Hepatocyte (in vitro differentiated cells): Measurements from ENCODE around the gene OR5T1. TPM values are rescaled to one million over a fixed set of nuclear protein-coding genes. Genes with fewer than 3 reads are reported as not detected.

ENCODE experiments used
- DNase-seq: peaks from one replicate; pipeline ENCODE4 v3.0.0-alpha.2; 2016; ENCODE audit warnings: low spot score
- H2AFZ ChIP-seq: fragments of 200-600 bp; sonication (generic); 2 replicates; pipeline ENCODE4 v1.6.0; 2016; ENCODE audit warnings: antibody characterized with exemption, mild to moderate bottlenecking
- H3K27ac ChIP-seq: fragments of 200-600 bp; sonication (generic); 2 replicates; pipeline ENCODE4 v1.5.1; 2016; ENCODE audit warnings: mild to moderate bottlenecking
- H3K27me3 ChIP-seq: fragments of 200-600 bp; sonication (generic); 2 replicates; pipeline ENCODE4 v1.6.1; 2016
- H3K36me3 ChIP-seq: fragments of 200-600 bp; sonication (generic); replicated peaks from 2 replicates; pipeline ENCODE4 v1.5.1; 2016; ENCODE audit warnings: low read depth; ENCODE audit not compliant: insufficient read depth
- H3K4me1 ChIP-seq: fragments of 200-600 bp; sonication (generic); 2 replicates; pipeline ENCODE4 v1.5.1; 2016; ENCODE audit warnings: mild to moderate bottlenecking, moderate library complexity; ENCODE audit not compliant: insufficient read depth
- H3K4me2 ChIP-seq: fragments of 200-600 bp; sonication (generic); 2 replicates; pipeline ENCODE4 v1.6.0; 2016
- H3K4me3 ChIP-seq: fragments of 200-600 bp; sonication (generic); 2 replicates; pipeline ENCODE4 v1.5.1; 2016; ENCODE audit warnings: mild to moderate bottlenecking
- H3K79me2 ChIP-seq: fragments of 200-600 bp; sonication (generic); 2 replicates; pipeline ENCODE4 v1.6.0; 2017; ENCODE audit warnings: mild to moderate bottlenecking
- H3K9me2 ChIP-seq: fragments of 200-600 bp; sonication (generic); replicated peaks from 2 replicates; pipeline ENCODE4 v1.6.0; 2017; ENCODE audit warnings: mild to moderate bottlenecking; ENCODE audit not compliant: insufficient read depth
- H3K9me3 ChIP-seq: fragments of 200-600 bp; sonication (generic); 2 replicates; pipeline ENCODE4 v1.5.1; 2016; ENCODE audit warnings: low read depth, mild to moderate bottlenecking
- H4K20me1 ChIP-seq: fragments of 200-600 bp; sonication (generic); 2 replicates; pipeline ENCODE4 v1.6.0; 2016; ENCODE audit warnings: mild to moderate bottlenecking; ENCODE audit not compliant: insufficient read depth, poor library complexity, severe bottlenecking
- CTCF ChIP-seq: fragments of 200-600 bp; sonication (generic); IDR thresholded peaks from 2 replicates; pipeline ENCODE4 v1.5.1; 2016; ENCODE audit warnings: antibody characterized with exemption, mild to moderate bottlenecking; ENCODE audit not compliant: poor library complexity
- EZH2 ChIP-seq: fragments of 200-600 bp; sonication (generic); IDR thresholded peaks from 2 replicates; pipeline ENCODE4 v1.6.1; 2016; ENCODE audit warnings: antibody characterized with exemption, mild to moderate bottlenecking, borderline replicate concordance
- EZH2phosphoT487 ChIP-seq: fragments of 200-600 bp; sonication (generic); IDR thresholded peaks from one replicate; pipeline ENCODE4 v1.6.1; 2018; ENCODE audit warnings: antibody characterized with exemption, mild to moderate bottlenecking, low read depth, moderate library complexity; ENCODE audit not compliant: unreplicated experiment, severe bottlenecking
- WGBS: methylation state at CpG from one replicate; pipeline ENCODE4 v1.1.6; 2016; ENCODE audit warnings: low lambda C conversion rate; ENCODE audit errors: missing lambda C conversion rate; 5-methylcytosine and 5-hydroxymethylcytosine counted together
- polyA plus RNA-seq: library from polyadenylated mRNA; unstranded; fragments of >200 nt; fragmentation: Nextera tagmentation; extraction: Ambion mirVana; gene quantifications from 2 replicates; pipeline ENCODE4 v1.2.1, GENCODE V29; 2016
- total RNA-seq: library from RNA; depleted of rRNA; stranded (reverse); fragments of >200 nt; gene quantifications from 2 replicates; pipeline ENCODE4 v1.2.3, GENCODE V29; 2014

The OR5T1 gene
- total and polyA plus RNA-seq, 2 experiments from 2014 or later = not detected

GRCh38 chr11:56292154-56292553, 18.2 kb downstream of the OR5T1 start, which contains the start of gene OR8H1:
Gene OR8H1 (minus strand): TSS chr11:56292254. CDS start chr11:56291062, 1,192 bp downstream.
- Histone ChIP-seq H3K4me1 (no peaks in the 10 kb centered on the region), H3K36me3 (no peaks in the 10 kb centered on the region), H3K4me2 (no peak within 1 kb of the TSS), H3K79me2 (no peaks in the 10 kb centered on the region), H3K9me2 (no peaks in the 10 kb centered on the region), H4K20me1 (no peaks in the 10 kb centered on the region), H3K9me3 (no peaks in the 10 kb centered on the region), H2AFZ (no peak within 1 kb of the TSS), H3K27me3 (no peaks in the 10 kb centered on the region), H3K27ac (no peak within 1 kb of the TSS), H3K4me3 (no peak within 1 kb of the TSS)
- TF ChIP-seq EZH2phosphoT487 = no peak
- TF ChIP-seq EZH2 = no peak
- TF ChIP-seq CTCF = no peak
- 82% methylated on average over 2 of the region's 2 CpGs for WGBS
- DNase-seq = no peak

- Histone ChIP-seq H3K4me2 (no peak overlapping the region), H3K36me3 (no peaks in the 10 kb centered on the region), H3K4me3 (no peak overlapping the region), H2AFZ (no peak overlapping the region), H3K9me2 (no peaks in the 10 kb centered on the region), H3K27ac (no peak overlapping the region), H3K9me3 (no peaks in the 10 kb centered on the region), H4K20me1 (no peaks in the 10 kb centered on the region), H3K79me2 (no peaks in the 10 kb centered on the region), H3K4me1 (no peaks in the 10 kb centered on the region), H3K27me3 (no peaks in the 10 kb centered on the region)
- no peak for DNase-seq
- 96% methylated on average over 4 of the region's 4 CpGs for WGBS
- no peak for TF ChIP-seq EZH2phosphoT487
- no peak for TF ChIP-seq EZH2
- TF ChIP-seq CTCF = no peak
Observed at GRCh38 chr11:56296898-56297297, 22.9 kb downstream of the OR5T1 start.

- no peak overlapping the region for H3K27ac ChIP-seq
- TF ChIP-seq CTCF (no peak), EZH2 (no peak)
- no peaks in the 10 kb centered on the region for H3K9me2 ChIP-seq
- H4K20me1 ChIP-seq = no peaks in the 10 kb centered on the region
- H3K9me3 ChIP-seq = no peaks in the 10 kb centered on the region
- H3K36me3 ChIP-seq = no peaks in the 10 kb centered on the region
- WGBS = 91% methylated on average over 3 of the region's 3 CpGs
- no peak overlapping the region for H3K4me3 ChIP-seq
- DNase-seq = no peak
- H3K27me3 ChIP-seq = no peaks in the 10 kb centered on the region
- no peaks in the 10 kb centered on the region for H3K79me2 ChIP-seq
- H3K4me2 ChIP-seq = no peak overlapping the region
- no peak overlapping the region for H2AFZ ChIP-seq
- H3K4me1 ChIP-seq = no peaks in the 10 kb centered on the region
Observed at GRCh38 chr11:56307836-56308235, 33.9 kb downstream of the OR5T1 start.

- H3K27ac ChIP-seq = no peak within 1 kb of the TSS
- H3K4me2 ChIP-seq = no peak within 1 kb of the TSS
- H3K4me3 ChIP-seq = no peak within 1 kb of the TSS
- no peak for TF ChIP-seq EZH2phosphoT487
- TF ChIP-seq EZH2 = no peak
- no peak for TF ChIP-seq CTCF
- H3K9me3 ChIP-seq = no peaks in the 10 kb centered on the region
- H3K79me2 ChIP-seq = no peaks in the 10 kb centered on the region
- no peaks in the 10 kb centered on the region for H3K9me2 ChIP-seq
- no peaks in the 10 kb centered on the region for H3K4me1 ChIP-seq
- H4K20me1 ChIP-seq = no peaks in the 10 kb centered on the region
- H3K27me3 ChIP-seq = no peaks in the 10 kb centered on the region
- no peaks in the 10 kb centered on the region for H3K36me3 ChIP-seq
- no peak within 1 kb of the TSS for H2AFZ ChIP-seq
- DNase-seq = no peak
Observed at GRCh38 chr11:56314844-56315243, 40.9 kb downstream of the OR5T1 start, which contains the start of gene OR8K3. Gene OR8K3 (plus strand): TSS chr11:56315144. CDS start chr11:56318307, 3,163 bp downstream.
